Psoas muscle (tissue), 8 donors: ENCODE measurements around the gene DIAPH3. TPM values are rescaled to one million over a fixed set of nuclear protein-coding genes. Genes with fewer than 3 reads are reported as not detected.

Source experiments
- ATAC-seq, 4 donors: fragments of 200-7000 bp; cut with Tn5 transposase; one replicate each; pipeline ENCODE4 v1.9.1; 2020; ENCODE audit warnings: moderate library complexity in 3 of 4, mild to moderate bottlenecking in 2 of 4
- DNase-seq, 2 donors: peaks; one replicate each; pipeline ENCODE4 v3.0.0-alpha.2; 2020
- H3K27ac ChIP-seq: fragments of 200-600 bp; one replicate; pipeline ENCODE4 v1.8.0; 2022
- H3K27me3 ChIP-seq, 3 donors: fragments of 200-600 bp in 1 of 3; one replicate each; pipeline versions ENCODE4 v1.6.1 to v1.8.0; 2013 to 2022; ENCODE audit warnings: low read length in 2 of 3, mild to moderate bottlenecking in 2 of 3, moderate library complexity in 1 of 3; ENCODE audit not compliant: insufficient read depth in 3 of 3
- H3K36me3 ChIP-seq, 2 donors: fragments of 200-600 bp in 1 of 2; one replicate each; pipeline versions ENCODE4 v1.6.1 to v1.8.0; 2013 to 2022; ENCODE audit warnings: low read depth in 1 of 2, mild to moderate bottlenecking in 1 of 2, moderate library complexity in 1 of 2; ENCODE audit not compliant: insufficient read depth in 1 of 2
- H3K4me1 ChIP-seq: fragments of 200-600 bp; one replicate; pipeline ENCODE4 v1.8.0; 2022
- H3K4me3 ChIP-seq: fragments of 200-600 bp; one replicate; pipeline ENCODE4 v1.8.0; 2022; ENCODE audit warnings: mild to moderate bottlenecking
- H3K9me3 ChIP-seq: fragments of 200-600 bp; one replicate; pipeline ENCODE4 v1.8.0; 2022
- CTCF ChIP-seq: fragments of 200-600 bp; IDR thresholded peaks from one replicate; pipeline ENCODE4 v1.8.0; 2022; ENCODE audit warnings: antibody characterized with exemption
- WGBS, 3 donors: extraction: QIAGEN DNeasy Blood & Tissue Kit; methylation state at CpG; one replicate each; pipeline versions ENCODE4 v1.1.6 to v1.1.7; 2013; 5-methylcytosine and 5-hydroxymethylcytosine counted together
- intact Hi-C, 2 donors: fragments of 100-400 bp; cut with DNase I; formaldehyde crosslinking; loops; one replicate each; pipeline versions ENCODE4 v1.11.0 to v1.14.2; 2022
- polyA plus RNA-seq, 3 donors: library from polyadenylated mRNA; stranded (reverse); fragments of 200-250 nt; gene quantifications; one replicate each; pipeline ENCODE4 v1.2.3, GENCODE V29; 2013
- total RNA-seq, 4 donors: library from RNA; stranded (reverse); fragmentation: NEBNext Ultra II Directional in 2 of 4; extraction: Animal tissue kit (Norgen Biotek cat#: 25700) in 2 of 4; gene quantifications; one replicate each; pipeline versions ENCODE4 v1.2.1 to v1.2.4, GENCODE V29; 2021 to 2023
- donor health status: healthy with polysubstance abuse.
- donor health status: DM: no; HTN: no; CAD: no; lungs with moderate emphysema.
- donor health status: Bipolar disorder and iron deficiency.
- donor health status: healthy.
- donor health status: DM: yes; HTN: yes; CAD: no.
- donor health status: DM: no; HTN: no; CAD: no.
- donor health status: DM: no; HTN: no; CAD: no.
- donor health status: DM: yes; HTN: yes; CAD: no.

Gene DIAPH3
- total and polyA plus RNA-seq, 7 donors = 0.03 to 0.10 (median 0.08) TPM; not detected in 4

- Histone ChIP-seq H3K9me3 (no peaks in the 10 kb centered on the region), H3K4me3 (no peak overlapping the region), H3K36me3 (no peaks in the 10 kb centered on the region), H3K27ac (no peak overlapping the region), H3K4me1 (no peaks in the 10 kb centered on the region), H3K27me3 (no peaks in the 10 kb centered on the region)
- intact Hi-C loops = no loop called here
- DNase-seq (no peak), ATAC-seq (no peak)
- WGBS, 3 donors = 86 to 87% (median 87%) methylated on average over 4 of the region's 4 CpGs
- TF ChIP-seq CTCF = no peak
Measured at GRCh38 chr13:59962343-59962742, 201.4 kb downstream of the DIAPH3 start.

DNA sequence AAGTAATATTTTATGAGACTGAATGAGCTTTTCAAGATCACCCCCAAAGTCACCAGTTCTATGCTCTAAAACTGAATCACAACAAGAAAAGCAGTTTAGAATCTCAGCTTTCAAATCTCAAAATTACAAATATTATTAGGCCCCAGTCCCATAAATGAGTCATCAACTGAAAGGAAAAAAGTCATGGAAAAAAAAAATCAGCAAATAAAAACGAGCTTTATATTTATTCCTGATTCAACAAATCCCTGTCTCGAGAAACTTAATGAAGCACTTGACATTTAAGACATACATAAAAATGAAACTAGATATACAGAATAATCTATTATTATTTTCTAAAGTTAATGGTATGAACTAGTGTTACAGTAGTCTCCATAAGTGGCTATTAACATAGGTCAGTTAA is 203.0 kb downstream of the DIAPH3 start:
- DNase-seq = no peak
- no peak for TF ChIP-seq CTCF
- WGBS, 3 donors = 62 to 69% (median 64%) methylated on average over 2 of the region's 2 CpGs
- ATAC-seq = no peak
- H3K27me3 ChIP-seq = no peaks in the 10 kb centered on the region
- no peaks in the 10 kb centered on the region for H3K9me3 ChIP-seq
- H3K36me3 ChIP-seq = no peaks in the 10 kb centered on the region
- no peak overlapping the region for H3K27ac ChIP-seq
- H3K4me3 ChIP-seq = no peak overlapping the region
- intact Hi-C loops = no loop called here
- no peaks in the 10 kb centered on the region for H3K4me1 ChIP-seq

DNA sequence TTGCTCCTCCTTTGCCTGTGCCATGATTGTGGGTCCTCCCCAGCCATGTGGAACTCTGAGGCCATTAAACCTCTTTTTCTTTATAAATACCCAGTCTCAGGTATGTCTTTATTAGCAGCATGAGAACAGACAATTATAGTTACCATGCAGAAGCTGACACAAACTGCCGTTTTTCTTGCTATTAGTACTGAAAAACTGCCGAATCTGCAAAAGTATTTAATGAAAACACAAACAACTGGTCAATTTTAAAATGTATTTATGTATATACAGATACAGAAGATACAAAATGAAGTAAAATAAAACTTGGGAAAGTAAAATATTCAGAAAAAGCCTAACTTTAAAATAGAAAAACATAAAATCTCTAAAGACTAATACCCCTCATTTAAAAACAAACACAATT is 206.3 kb downstream of the DIAPH3 start:
- no peak for TF ChIP-seq CTCF
- Histone ChIP-seq H3K4me1 (no peaks in the 10 kb centered on the region), H3K4me3 (no peak overlapping the region), H3K36me3 (no peaks in the 10 kb centered on the region), H3K27me3 (no peaks in the 10 kb centered on the region), H3K9me3 (no peaks in the 10 kb centered on the region), H3K27ac (no peak overlapping the region)
- WGBS, 3 donors = 93 to 99% (median 94%) methylated on average over 2 of the region's 2 CpGs
- intact Hi-C loops = no loop called here
- ATAC-seq (no peak), DNase-seq (no peak)

- ATAC-seq = no peak
- Histone ChIP-seq H3K27me3 (no peaks in the 10 kb centered on the region), H3K4me3 (no peak overlapping the region), H3K27ac (no peak overlapping the region), H3K9me3 (no peaks in the 10 kb centered on the region), H3K4me1 (no peaks in the 10 kb centered on the region), H3K36me3 (no peaks in the 10 kb centered on the region)
- DNase-seq = no peak
- intact Hi-C loops = no loop called here
- no peak for TF ChIP-seq CTCF
Measured at GRCh38 chr13:59954601-59955000, 209.1 kb downstream of the DIAPH3 start.

DNA sequence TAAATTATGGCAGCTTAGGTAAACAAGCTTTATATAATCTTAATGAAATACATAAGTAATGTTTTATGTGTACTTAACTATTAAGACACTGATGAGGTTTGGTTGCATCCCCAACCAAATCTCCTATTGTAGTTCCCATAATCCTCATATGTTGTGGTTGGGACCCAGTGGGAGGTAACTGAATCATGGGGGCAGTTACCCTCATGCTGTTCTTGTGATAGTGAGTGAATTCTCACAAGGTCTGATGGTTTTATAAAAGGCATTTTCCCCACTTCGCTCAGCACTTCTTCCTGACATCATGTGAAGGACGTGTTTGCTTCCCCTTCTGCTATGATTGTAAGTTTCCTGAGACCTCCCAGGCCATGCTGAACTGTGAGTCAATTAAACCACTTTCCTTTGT is 212.7 kb downstream of the DIAPH3 start:
- no peaks in the 10 kb centered on the region for H3K27me3 ChIP-seq
- no peak for DNase-seq
- H3K36me3 ChIP-seq = no peaks in the 10 kb centered on the region
- WGBS, 3 donors = 81 to 98% (median 85%) methylated on average over 2 of the region's 2 CpGs
- no peak overlapping the region for H3K27ac ChIP-seq
- no peaks in the 10 kb centered on the region for H3K4me1 ChIP-seq
- TF ChIP-seq CTCF = no peak
- no peaks in the 10 kb centered on the region for H3K9me3 ChIP-seq
- intact Hi-C loops = no loop called here
- ATAC-seq = no peak
- no peak overlapping the region for H3K4me3 ChIP-seq
